Hepatocyte (in vitro differentiated cells): ENCODE measurements around the gene MVB12B. TPM values are rescaled to one million over a fixed set of nuclear protein-coding genes. Genes with fewer than 3 reads are reported as not detected.

ENCODE experiments used
- DNase-seq: peaks from one replicate; pipeline ENCODE4 v3.0.0-alpha.2; 2016; ENCODE audit warnings: low spot score
- H2AFZ ChIP-seq: fragments of 200-600 bp; sonication (generic); 2 replicates; pipeline ENCODE4 v1.6.0; 2016; ENCODE audit warnings: antibody characterized with exemption, mild to moderate bottlenecking
- H3K27ac ChIP-seq: fragments of 200-600 bp; sonication (generic); 2 replicates; pipeline ENCODE4 v1.5.1; 2016; ENCODE audit warnings: mild to moderate bottlenecking
- H3K27me3 ChIP-seq: fragments of 200-600 bp; sonication (generic); 2 replicates; pipeline ENCODE4 v1.6.1; 2016
- H3K36me3 ChIP-seq: fragments of 200-600 bp; sonication (generic); replicated peaks from 2 replicates; pipeline ENCODE4 v1.5.1; 2016; ENCODE audit warnings: low read depth; ENCODE audit not compliant: insufficient read depth
- H3K4me1 ChIP-seq: fragments of 200-600 bp; sonication (generic); 2 replicates; pipeline ENCODE4 v1.5.1; 2016; ENCODE audit warnings: mild to moderate bottlenecking, moderate library complexity; ENCODE audit not compliant: insufficient read depth
- H3K4me2 ChIP-seq: fragments of 200-600 bp; sonication (generic); 2 replicates; pipeline ENCODE4 v1.6.0; 2016
- H3K4me3 ChIP-seq: fragments of 200-600 bp; sonication (generic); 2 replicates; pipeline ENCODE4 v1.5.1; 2016; ENCODE audit warnings: mild to moderate bottlenecking
- H3K79me2 ChIP-seq: fragments of 200-600 bp; sonication (generic); 2 replicates; pipeline ENCODE4 v1.6.0; 2017; ENCODE audit warnings: mild to moderate bottlenecking
- H3K9me2 ChIP-seq: fragments of 200-600 bp; sonication (generic); replicated peaks from 2 replicates; pipeline ENCODE4 v1.6.0; 2017; ENCODE audit warnings: mild to moderate bottlenecking; ENCODE audit not compliant: insufficient read depth
- H3K9me3 ChIP-seq: fragments of 200-600 bp; sonication (generic); 2 replicates; pipeline ENCODE4 v1.5.1; 2016; ENCODE audit warnings: low read depth, mild to moderate bottlenecking
- H4K20me1 ChIP-seq: fragments of 200-600 bp; sonication (generic); 2 replicates; pipeline ENCODE4 v1.6.0; 2016; ENCODE audit warnings: mild to moderate bottlenecking; ENCODE audit not compliant: insufficient read depth, poor library complexity, severe bottlenecking
- CTCF ChIP-seq: fragments of 200-600 bp; sonication (generic); IDR thresholded peaks from 2 replicates; pipeline ENCODE4 v1.5.1; 2016; ENCODE audit warnings: antibody characterized with exemption, mild to moderate bottlenecking; ENCODE audit not compliant: poor library complexity
- EZH2 ChIP-seq: fragments of 200-600 bp; sonication (generic); IDR thresholded peaks from 2 replicates; pipeline ENCODE4 v1.6.1; 2016; ENCODE audit warnings: antibody characterized with exemption, mild to moderate bottlenecking, borderline replicate concordance
- EZH2phosphoT487 ChIP-seq: fragments of 200-600 bp; sonication (generic); IDR thresholded peaks from one replicate; pipeline ENCODE4 v1.6.1; 2018; ENCODE audit warnings: antibody characterized with exemption, mild to moderate bottlenecking, low read depth, moderate library complexity; ENCODE audit not compliant: unreplicated experiment, severe bottlenecking
- WGBS: methylation state at CpG from one replicate; pipeline ENCODE4 v1.1.6; 2016; ENCODE audit warnings: low lambda C conversion rate; ENCODE audit errors: missing lambda C conversion rate; 5-methylcytosine and 5-hydroxymethylcytosine counted together
- polyA plus RNA-seq: library from polyadenylated mRNA; unstranded; fragments of >200 nt; fragmentation: Nextera tagmentation; extraction: Ambion mirVana; gene quantifications from 2 replicates; pipeline ENCODE4 v1.2.1, GENCODE V29; 2016
- total RNA-seq: library from RNA; depleted of rRNA; stranded (reverse); fragments of >200 nt; gene quantifications from 2 replicates; pipeline ENCODE4 v1.2.3, GENCODE V29; 2014

Gene MVB12B
- total and polyA plus RNA-seq, 2 experiments from 2014 or later: 11.8 to 12.1 TPM

GRCh38 chr9:126360073-126360472 lies 33.4 kb downstream of the MVB12B start:
- H3K79me2 ChIP-seq: peaks cover 49% of the 10 kb centered on the region
- no peak overlapping the region for H2AFZ ChIP-seq
- H3K9me3 ChIP-seq: peaks cover 25% of the 10 kb centered on the region
- DNase-seq: no peak
- no peak overlapping the region for H3K4me3 ChIP-seq
- no peaks in the 10 kb centered on the region for H3K9me2 ChIP-seq
- H3K36me3 ChIP-seq: no peaks in the 10 kb centered on the region
- H3K27me3 ChIP-seq: no peaks in the 10 kb centered on the region
- H4K20me1 ChIP-seq: no peaks in the 10 kb centered on the region
- no peak overlapping the region for H3K27ac ChIP-seq
- TF ChIP-seq CTCF (no peak), EZH2 (no peak), EZH2phosphoT487 (no peak)
- no peaks in the 10 kb centered on the region for H3K4me1 ChIP-seq
- no peak overlapping the region for H3K4me2 ChIP-seq
- 97% methylated on average over 1 of the region's 1 CpG for WGBS

DNA sequence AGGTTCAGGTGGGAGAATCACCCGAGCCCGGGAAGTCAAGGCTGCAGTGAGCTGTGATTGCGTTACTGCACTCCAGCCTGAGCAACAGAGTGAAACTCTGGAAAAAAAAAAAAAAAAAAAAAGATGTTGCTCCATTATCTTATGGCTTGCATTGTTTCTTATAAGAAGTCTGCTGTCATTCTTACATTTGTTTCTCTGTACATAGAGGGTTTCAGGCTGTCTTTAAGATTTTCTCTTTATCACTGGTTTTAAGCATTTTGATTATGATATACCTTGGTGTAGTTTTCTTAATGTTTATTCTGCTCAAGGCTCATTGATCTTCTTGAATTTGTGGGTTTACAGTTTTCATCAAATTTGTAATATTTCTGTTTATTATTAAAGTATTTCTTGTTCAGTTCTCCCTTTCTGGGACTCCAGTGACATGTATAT lies 35.2 kb downstream of the MVB12B start:
- peaks cover 41% of the 10 kb centered on the region for H3K79me2 ChIP-seq
- no peaks in the 10 kb centered on the region for H4K20me1 ChIP-seq
- no peaks in the 10 kb centered on the region for H3K4me1 ChIP-seq
- no peaks in the 10 kb centered on the region for H3K27me3 ChIP-seq
- no peak overlapping the region for H3K4me3 ChIP-seq
- no peaks in the 10 kb centered on the region for H3K9me2 ChIP-seq
- H3K9me3 ChIP-seq: peaks cover 25% of the 10 kb centered on the region
- no peak overlapping the region for H2AFZ ChIP-seq
- DNase-seq: no peak
- no peak overlapping the region for H3K27ac ChIP-seq
- H3K4me2 ChIP-seq: no peak overlapping the region
- no peaks in the 10 kb centered on the region for H3K36me3 ChIP-seq
- TF ChIP-seq CTCF (no peak), EZH2phosphoT487 (no peak)
- WGBS: 98% methylated on average over 3 of the region's 3 CpGs

GRCh38 chr9:126363250-126363649 lies 36.6 kb downstream of the MVB12B start:
- Histone ChIP-seq H3K4me1 (no peaks in the 10 kb centered on the region), H3K4me2 (no peak overlapping the region), H2AFZ (no peak overlapping the region), H3K36me3 (no peaks in the 10 kb centered on the region), H3K79me2 (peaks cover 41% of the 10 kb centered on the region), H3K9me3 (peaks cover 25% of the 10 kb centered on the region), H3K27ac (peak overlapping the region; percentile 56), H4K20me1 (no peaks in the 10 kb centered on the region), H3K9me2 (no peaks in the 10 kb centered on the region), H3K27me3 (no peaks in the 10 kb centered on the region), H3K4me3 (no peak overlapping the region)
- DNase-seq: no peak
- WGBS: 89% methylated on average over 6 of the region's 6 CpGs
- no peak for TF ChIP-seq CTCF
